Measurements from ENCODE around the gene MUC21. TPM values are rescaled to one million over a fixed set of nuclear protein-coding genes. Genes with fewer than 3 reads are reported as not detected.

MUC21 gene
- total RNA-seq, 1 experiment from 2014 or later: not detected

GRCh38 chr6:30947231-30947630, 36.3 kb upstream of the MUC21 start:
- H3K27ac ChIP-seq (ENCODE audit: low read length): no peak overlapping the region
- BruUV-seq (replicated peaks): no TSS peak
- ChIA-PET CTCF (no interaction called here), POLR2A (no interaction called here)
- no peaks in the 10 kb centered on the region for H3K9me3 ChIP-seq (ENCODE audit: control insufficient read depth, insufficient read depth, low read depth, low read length)
- TF ChIP-seq CTCF (IDR thresholded peaks at IDR 0.05) (no peak), SIN3A (IDR thresholded peaks at IDR 0.05; ENCODE audit: borderline replicate concordance, insufficient read depth, low read depth, low read length) (no peak)
- ATAC-seq (no peak), DNase-seq (ENCODE audit: low read depth, low spot score) (no peak)
- H3K27me3 ChIP-seq (ENCODE audit: control insufficient read depth, insufficient read depth, low read length): peaks cover 15% of the 10 kb centered on the region
- intact Hi-C loops (cut with micrococcal nuclease; ENCODE audit: unreplicated experiment): no loop called here
- no peak overlapping the region for H3K4me3 ChIP-seq (ENCODE audit: low read depth in 2 of 2, low read length in 2 of 2)
- in situ Hi-C loops (cut with HindIII; ENCODE audit: low pct_unique_long_range_greater_than_20kb, low sequenced_read_pairs): no loop called here
- no peaks in the 10 kb centered on the region for H3K36me3 ChIP-seq (ENCODE audit: control insufficient read depth, insufficient read depth, low read length)
- H3K4me1 ChIP-seq (ENCODE audit: control insufficient read depth, insufficient read depth, low read length): peaks cover 7% of the 10 kb centered on the region; the same call in 1 of the 2 replicates

GRCh38 chr6:30948811-30949210, 34.7 kb upstream of the MUC21 start:
- ChIA-PET POLR2A (no interaction called here), CTCF (no interaction called here)
- H3K36me3 ChIP-seq (ENCODE audit: control insufficient read depth, insufficient read depth, low read length): no peaks in the 10 kb centered on the region
- in situ Hi-C loops (cut with HindIII; ENCODE audit: low pct_unique_long_range_greater_than_20kb, low sequenced_read_pairs) (no loop called here), intact Hi-C loops (cut with micrococcal nuclease; ENCODE audit: unreplicated experiment) (no loop called here)
- BruUV-seq (replicated peaks): no TSS peak
- H3K4me3 ChIP-seq (ENCODE audit: low read depth in 2 of 2, low read length in 2 of 2): no peak overlapping the region
- H3K4me1 ChIP-seq (ENCODE audit: control insufficient read depth, insufficient read depth, low read length): no peaks in the 10 kb centered on the region
- H3K9me3 ChIP-seq (ENCODE audit: control insufficient read depth, insufficient read depth, low read depth, low read length): no peaks in the 10 kb centered on the region
- TF ChIP-seq POLR2AphosphoS5 (IDR thresholded peaks at IDR 0.05; ENCODE audit: low read depth, low read length): no peak
- no peak for TF ChIP-seq TCF7L2 (IDR thresholded peaks at IDR 0.05; ENCODE audit: low read depth, low read length)
- TF ChIP-seq CTCF (IDR thresholded peaks at IDR 0.05): no peak
- TF ChIP-seq REST (IDR thresholded peaks at IDR 0.05; ENCODE audit: insufficient read depth in 1 of 2, low read depth in 2 of 2, low read length in 1 of 2): no peak
- TF ChIP-seq SIN3A (IDR thresholded peaks at IDR 0.05; ENCODE audit: borderline replicate concordance, insufficient read depth, low read depth, low read length): no peak
- no peak for ATAC-seq
- DNase-seq (ENCODE audit: low read depth, low spot score): no peak
- H3K27ac ChIP-seq (ENCODE audit: low read length): no peak overlapping the region
- peaks cover 13% of the 10 kb centered on the region for H3K27me3 ChIP-seq (ENCODE audit: control insufficient read depth, insufficient read depth, low read length)

Data from Panc1 (cell line).